GM21723 (cell line): ENCODE results near the gene KLHL29.

Source experiments
- ATAC-seq: cut with Tn5 transposase; IDR thresholded peaks from one replicate; pipeline ENCODE4 v1.9.1; 2021; ENCODE audit warnings: mild to moderate bottlenecking, moderate library complexity; ENCODE audit not compliant: unreplicated experiment

The KLHL29 gene

DNA sequence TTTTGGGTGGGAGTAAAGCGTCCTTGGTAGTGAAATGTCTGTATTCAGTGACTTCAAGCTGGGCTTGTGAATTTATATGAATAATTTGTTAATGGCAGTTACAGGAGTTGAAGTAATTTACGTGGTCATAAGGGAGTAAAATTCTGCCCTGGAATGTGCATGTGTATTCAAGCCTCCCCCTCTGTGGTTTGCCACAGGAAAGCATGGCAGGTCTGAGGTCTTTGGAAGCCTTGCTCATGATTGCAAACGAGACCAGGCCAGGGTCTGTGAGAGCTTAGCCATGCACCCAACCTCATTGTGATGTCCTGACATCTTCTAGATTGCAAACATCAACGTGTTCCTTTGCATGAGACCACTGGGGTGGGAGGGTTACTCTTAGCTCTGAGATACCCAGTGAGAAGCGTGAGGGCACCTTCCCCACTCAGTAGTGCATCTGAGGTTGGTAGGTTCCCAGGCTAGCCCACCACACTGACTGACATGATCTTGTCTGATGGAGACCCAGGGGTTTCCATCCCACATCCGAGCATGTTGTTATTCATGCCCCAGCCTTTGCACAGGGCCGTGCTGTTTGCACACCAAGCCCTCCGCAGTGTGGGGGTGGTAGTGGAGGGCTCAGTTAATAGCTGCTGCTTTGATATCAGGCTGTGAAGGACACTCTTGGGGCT lies 216.5 kb downstream of the KLHL29 start:
- no peak for ATAC-seq

DNA sequence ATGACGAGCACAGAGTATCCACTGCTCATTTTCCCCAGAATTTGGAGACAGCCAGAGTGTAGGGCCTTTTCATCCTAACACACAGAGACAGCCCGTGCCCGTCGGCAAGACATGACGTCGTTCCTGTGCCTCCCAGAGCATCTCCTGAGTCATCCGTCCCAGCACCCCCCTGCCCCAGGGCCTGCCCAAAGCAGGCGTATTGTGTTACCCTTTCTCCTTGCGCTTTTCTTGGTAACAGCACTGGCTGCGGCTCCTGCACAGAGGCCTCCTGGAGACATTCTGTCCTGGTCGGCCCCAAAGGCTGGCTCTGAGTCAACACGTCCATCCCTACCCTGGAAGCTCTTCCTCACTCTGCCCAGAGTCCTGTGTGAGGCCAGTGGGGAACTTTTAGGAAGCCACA lies 217.1 kb downstream of the KLHL29 start:
- no peak for ATAC-seq

DNA sequence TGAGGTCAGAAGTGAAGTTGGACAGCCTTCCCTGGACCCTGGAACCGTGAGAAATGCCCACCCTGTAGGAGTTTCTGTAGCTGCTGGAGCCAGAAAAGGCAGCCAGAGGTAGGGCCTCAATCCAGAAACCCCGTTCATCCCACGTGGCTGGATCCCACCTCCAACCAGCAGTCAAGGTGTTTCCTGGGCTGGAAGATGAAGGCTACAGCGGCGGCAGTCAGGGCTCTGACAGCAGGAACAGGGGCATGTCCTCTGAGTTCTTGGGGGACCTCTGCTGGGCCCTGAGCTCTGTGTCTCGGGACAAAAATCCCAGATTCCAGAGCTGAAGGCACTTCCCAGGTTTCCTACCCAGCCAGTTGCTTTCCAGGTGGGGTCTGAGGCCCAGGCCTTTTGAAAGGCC lies 218.2 kb downstream of the KLHL29 start:
- no peak for ATAC-seq

DNA sequence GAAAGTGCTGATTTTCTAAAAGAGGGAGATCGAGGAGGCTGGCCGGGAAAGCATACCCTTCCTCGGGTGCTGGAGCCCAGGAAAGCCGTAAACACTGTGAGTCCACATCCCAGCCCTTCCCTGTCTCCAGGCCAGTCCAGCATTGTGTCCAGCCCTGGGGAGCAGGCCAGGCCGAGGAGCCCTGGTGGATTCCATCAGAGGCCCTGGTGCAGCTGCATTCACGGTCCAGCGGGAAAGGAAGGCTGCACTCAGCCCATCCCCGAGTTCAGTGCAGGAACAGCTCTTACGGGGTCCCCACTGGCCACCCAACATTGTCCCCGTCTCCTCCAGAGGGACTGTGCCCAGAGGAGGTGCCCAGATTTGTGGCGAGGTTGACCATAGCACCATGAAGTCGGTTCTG lies 218.6 kb downstream of the KLHL29 start:
- no peak for ATAC-seq

DNA sequence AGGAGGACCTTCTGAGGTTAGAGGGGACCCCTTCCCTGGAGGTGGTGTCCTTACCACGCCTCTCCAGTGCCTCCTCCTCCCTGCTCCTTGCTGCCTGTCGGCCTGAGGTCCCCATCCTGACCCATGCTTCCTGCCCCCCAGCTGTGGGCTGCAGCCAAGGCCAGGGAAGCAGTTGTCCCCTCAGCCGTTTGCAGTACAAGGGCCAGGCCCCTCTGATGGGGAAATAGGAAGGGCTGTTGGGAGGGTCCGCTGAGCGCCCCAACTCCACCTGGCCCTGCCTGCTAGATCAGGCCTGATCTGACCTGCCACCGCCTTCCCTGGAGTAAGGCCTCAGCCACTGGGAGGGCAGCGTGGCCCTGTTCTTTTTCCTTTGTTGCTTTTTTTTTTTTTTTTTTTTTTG lies 219.8 kb downstream of the KLHL29 start:
- ATAC-seq, result no peak

DNA sequence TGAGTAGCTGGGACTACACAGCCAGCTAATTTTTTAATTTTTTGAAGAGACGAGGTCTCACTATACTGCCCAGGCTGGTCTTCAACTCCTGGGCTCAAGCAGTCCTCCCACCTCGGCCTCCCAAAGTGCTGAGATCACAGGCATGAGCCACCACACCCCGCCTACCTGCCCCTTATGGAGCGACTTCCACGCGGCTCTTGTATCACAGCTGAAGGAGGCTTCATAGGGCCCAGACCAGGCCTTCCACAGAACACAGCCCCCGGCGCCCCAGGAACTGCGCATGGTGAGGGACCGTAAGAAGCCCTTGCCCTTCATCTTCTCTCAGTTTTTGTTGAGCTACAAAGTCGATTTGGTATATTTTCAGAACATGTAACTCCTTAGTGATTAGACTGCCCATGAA lies 220.3 kb downstream of the KLHL29 start:
- ATAC-seq, result no peak

DNA sequence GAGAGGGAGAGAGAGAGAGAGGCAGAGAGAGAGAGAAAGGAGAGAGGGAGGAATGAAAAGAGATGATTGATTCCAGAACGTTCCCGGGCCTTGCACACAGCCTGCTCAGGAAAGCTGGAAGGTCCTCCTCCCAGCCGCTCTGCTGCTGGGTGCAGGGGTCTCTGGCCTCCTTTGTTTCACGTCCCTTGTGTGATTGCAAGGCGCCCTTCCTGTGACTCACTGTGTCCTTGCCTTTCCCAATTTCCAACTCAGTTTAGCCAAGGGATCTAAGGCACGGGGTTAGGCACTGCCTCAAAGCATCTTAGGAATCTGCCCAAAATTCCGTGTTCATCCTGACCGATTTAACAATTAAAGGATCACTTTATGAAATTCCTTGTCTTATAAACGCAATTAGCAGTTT lies 221.2 kb downstream of the KLHL29 start:
- ATAC-seq, result no peak

DNA sequence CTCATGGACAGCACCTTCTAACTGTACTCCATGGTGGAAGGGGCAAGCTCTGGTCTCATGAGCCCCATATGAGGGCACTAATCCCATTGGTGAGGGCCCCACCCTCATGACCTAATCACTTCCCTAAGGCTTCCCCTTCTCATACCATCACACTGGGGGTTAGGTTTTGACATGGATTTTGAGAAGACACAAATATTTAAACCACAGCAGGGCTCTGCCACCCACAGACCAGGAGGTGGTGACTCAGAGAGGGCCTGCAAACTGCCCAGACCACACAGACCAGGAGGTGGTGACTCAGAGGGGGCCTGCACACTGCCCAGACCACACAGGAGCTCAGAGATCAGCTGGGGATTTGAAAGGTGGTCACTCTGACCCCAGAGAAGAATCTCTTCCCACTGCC lies 222.0 kb downstream of the KLHL29 start:
- no peak for ATAC-seq

DNA sequence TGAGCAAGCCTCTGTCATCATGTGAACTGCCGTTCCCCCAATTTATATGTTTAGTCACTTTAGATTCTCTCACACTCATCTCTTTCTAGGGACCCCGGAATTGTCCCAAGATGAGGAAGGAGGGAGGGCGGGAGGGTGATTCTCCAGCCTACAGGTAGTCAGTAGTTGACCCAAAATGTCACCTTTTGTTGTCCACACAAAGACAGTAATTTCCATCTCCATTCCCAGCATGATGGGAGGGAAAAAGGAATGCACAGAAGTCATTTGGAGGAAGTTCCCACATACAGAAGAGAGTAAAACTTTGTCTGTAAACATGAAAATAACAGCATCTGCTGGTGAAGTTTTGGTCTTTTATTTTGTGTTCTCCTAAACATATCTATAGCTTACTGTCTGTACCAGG lies 222.9 kb downstream of the KLHL29 start:
- ATAC-seq, result no peak

DNA sequence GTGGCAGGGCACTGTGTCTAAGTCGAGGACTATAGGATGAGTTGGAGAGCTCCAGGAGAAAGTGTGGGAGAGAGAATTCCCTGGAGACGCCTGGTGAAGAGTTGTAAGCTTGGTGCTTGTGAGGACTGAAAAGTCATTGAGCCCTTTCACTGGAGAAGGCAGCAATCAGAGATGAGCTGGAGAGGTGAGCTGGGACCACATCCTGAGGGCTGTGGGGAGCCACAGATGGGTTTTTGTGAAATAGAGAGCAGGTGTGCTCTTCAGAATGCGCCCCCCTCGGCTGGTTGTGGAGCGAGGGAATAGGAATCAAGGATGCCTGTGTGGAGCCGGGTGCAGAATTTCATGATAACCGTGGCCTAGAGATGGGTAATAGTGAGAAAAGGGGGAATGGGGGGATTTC lies 224.3 kb downstream of the KLHL29 start:
- ATAC-seq, result no peak

DNA sequence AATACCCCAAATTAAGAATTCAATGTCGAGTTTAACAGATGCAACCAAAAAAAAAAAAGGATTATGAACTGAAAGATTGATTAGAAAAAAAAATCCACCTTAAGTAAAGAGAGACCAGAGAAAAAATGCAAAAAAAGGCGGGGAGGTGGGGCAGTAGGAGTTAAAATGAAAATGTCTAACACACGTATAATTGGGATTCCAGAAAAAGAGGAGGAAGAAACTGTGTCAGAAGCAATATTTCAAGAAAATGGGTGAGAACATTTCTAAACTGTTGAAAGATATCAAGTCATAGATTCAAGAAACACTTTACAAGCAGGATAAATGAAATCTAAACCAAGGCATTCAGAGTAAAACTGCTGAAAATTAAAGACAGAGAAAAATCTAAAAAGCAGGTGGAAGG lies 226.9 kb downstream of the KLHL29 start:
- ATAC-seq, result no peak

DNA sequence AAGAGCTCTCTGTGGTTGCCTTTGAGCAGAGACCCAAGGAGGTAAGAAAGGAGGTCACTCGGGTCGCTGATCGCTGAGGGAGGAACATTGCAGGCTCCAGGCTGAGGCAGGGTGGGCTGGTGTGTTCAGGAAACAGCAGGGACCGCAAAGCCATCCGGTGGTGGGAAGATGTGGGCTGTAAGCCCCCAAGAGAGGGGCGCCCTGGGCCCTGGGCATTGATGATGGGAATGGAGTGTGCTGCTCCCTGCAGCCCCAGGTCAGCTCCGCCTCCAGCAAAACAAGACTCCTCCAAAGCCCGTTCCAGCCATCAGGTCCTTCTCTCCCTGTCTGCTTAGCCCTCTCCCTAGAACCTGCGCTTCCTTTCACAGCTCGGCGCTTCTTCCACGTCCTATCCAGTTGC lies 229.7 kb downstream of the KLHL29 start:
- ATAC-seq, result no peak

DNA sequence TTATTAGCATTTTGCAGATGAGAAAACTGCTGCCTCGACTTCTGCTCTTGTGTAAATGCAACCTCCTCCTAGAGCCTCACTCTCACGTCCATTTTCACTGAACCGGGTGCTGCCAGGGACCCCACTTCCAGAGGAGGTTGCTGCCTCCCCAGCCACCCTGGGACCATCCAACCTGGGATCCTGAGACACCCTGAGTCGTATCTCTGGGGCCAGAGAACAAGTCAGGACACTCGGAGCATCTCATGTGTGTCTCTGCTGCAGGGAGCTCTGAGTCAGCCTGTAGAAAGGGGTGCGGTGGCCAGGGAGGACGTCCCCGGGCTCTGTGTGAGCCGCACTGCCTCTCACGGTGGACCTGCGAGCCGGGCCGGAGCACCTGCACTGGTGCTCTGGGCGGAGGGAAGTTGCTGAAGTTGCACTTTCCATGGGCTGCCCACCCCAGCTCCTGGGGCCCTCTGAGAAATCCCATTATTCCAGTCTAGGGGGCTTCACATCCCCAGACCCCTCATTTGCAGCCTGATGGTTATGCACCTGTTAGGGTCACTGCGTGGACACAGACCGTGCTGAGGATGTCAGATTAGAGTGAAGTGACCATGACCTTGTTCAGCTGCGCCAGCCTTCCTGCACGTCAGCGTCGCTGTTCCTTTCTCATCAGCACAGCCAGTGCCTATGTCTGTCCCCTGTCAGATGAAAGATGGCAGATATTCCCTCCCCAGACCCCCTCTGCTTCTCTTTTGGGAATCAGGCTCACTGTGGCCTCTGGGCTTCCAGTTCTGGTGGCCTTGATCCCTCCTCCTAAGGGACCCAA lies 230.4 kb downstream of the KLHL29 start:
- no peak for ATAC-seq

DNA sequence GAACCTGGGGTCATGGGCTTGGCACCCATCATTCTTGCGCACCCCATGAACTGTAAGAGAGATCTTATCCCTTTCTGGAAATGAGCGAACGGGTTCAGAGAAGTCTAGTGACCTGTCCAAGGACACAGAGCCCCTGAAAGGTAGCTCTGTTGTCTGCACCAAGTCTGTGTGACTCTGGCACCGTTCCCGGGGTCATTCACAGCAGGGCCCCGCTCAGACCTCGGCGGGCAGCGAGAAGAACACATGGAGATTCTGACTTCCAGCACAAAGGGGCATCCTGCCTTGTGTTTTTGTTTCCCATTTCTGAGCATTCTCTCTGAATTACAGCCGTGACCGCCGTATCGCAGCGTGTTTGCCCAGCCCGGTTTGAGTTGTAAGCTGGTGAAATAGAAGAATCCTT lies 231.7 kb downstream of the KLHL29 start:
- ATAC-seq, result no peak

DNA sequence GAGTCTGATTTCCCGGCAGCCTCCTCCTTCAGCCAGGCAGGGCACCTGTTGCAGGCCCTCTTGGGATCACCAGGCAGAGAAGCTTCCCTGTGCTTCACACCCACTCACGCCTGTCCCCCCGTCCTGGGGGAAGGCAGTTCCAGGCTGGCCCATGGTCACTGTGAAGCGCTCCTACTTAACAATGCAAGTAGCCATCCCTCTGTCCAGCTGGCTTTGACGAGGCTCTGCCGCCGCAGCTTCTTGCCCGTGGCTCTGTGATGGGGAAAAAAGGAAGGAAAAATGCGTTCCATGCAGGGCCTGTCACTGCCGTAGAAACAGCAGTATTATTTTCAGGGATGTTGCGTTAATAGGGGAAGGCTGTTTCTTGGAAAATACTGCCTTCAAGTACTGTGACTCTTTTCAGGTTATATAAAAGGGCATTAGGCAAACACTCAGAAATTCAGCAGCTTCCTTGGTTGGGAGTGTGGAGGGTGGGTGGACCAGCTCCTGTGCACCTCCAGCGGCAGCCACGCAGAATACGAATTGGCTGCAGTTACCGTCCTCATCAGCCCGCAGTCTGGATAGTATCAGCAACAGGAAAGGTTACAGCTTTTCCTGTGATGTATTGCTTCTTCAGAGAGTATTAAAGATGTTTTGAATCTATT lies 232.3 kb downstream of the KLHL29 start:
- no peak for ATAC-seq

DNA sequence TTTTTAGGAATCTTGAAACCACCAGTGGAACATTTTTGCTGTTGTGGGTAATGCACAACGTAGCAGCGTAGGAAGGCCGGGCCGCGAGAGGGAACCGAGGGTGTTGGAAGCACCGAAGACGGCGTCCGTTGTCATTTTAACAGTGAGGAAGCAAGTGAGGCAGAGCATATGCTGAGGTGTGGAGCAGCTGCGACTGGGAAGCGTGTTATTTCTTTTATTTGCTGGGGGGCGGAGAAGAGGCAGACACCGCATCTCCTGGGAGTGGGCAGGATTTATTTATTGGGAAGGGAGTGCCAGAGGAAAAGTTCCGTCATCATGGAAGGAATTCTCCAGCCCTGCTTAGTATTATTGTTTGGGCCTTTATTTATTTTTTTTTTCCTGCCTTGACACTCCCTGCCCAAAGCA lies 232.8 kb downstream of the KLHL29 start:
- ATAC-seq, result no peak

DNA sequence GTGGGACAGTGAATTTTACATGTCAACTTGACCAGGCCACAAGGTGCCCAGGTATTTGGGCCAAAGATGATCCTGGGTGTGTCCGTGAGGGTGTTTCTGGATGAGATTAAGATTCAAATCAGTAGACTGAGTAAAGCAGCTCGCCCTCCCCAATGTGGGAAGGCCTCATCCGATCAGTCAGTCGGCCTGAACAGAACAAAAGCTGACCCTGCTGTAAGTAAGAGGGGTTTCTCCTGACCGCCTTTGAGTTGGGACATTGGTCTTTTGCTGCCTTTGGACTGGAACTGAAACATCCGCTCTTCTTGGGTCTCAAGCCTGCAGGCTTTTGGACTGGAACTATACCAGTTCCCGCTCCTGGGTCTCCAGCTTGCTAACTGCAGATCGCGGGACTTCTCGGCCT lies 233.3 kb downstream of the KLHL29 start:
- ATAC-seq, result no peak

DNA sequence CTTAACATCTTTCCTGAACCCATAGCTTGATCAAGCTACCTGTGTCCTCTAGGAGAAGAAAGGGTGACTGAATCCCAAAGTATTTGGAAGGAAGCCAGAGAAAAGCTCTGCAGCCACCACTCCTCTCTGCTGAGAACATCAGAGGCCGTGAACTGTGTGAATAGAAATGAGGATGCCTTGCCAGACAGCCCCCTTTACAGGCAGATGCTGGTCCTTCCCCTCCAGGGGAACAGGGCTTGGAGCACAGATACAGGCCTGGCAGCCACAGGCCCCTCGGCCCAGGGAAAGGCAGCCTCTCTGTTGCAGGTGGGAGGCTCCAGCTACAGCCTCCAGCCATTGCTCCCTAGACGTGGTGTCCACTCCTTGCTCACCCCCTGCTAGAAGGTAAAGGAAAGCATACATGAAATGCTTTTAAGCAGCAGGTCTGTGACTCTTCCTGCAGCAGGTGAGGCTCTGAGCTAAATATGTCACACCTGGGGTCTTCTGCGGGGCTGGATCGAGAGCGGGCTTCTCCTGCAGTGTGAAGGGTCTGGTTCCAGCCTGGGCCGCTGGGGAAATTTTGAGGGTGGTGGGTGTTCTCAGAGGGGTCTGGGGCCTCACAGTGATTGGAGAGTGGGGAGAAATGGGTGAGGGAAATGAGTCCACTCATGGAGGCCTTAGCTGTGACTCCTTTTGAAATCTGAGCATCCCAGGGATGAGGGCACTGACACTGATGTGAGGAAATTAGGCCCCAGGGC lies 234.0 kb downstream of the KLHL29 start:
- no peak for ATAC-seq

DNA sequence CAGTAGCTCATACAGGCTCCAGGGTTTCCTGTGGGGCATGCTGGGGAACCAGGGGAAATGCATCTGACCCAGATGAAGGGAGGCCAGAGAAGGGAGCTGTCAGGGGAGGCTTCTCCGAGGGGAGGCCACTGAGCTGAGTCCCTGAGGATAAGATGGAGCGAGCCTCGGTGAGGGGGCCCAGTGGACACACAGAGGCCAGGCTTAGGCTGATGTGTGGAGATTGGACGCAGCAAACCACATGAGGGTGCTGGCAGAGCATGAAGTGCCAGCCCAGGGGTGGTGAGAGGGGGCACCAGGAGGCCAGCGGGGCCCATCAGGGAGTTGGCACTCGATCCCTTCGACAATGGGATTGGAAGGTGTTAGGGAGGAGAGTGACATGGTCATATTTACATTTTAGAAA lies 235.0 kb downstream of the KLHL29 start:
- no peak for ATAC-seq

DNA sequence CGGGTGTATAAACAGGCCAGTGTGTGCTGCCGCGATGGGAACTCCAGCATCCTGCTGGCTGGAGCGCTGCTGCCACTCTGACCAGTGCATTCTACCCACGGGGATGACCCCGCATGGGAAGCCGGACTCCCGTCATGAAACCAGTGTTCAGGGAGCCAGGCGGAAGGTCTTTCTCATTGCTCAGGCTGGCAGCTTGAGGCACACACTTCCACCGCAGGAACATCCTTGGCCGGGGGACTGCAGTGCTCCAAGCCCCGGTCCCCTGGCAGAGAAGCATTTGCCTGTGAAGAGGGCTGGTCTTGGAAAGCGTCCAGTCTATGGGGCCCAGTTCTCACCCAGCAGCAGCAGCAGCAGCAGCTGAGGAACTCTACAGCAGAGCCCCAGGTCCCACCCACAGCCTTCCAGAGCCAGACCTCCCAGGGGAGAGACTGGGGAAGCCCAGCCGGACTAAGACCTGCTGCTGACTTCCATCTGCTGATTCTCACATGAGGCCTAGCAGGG lies 235.9 kb downstream of the KLHL29 start:
- no peak for ATAC-seq

DNA sequence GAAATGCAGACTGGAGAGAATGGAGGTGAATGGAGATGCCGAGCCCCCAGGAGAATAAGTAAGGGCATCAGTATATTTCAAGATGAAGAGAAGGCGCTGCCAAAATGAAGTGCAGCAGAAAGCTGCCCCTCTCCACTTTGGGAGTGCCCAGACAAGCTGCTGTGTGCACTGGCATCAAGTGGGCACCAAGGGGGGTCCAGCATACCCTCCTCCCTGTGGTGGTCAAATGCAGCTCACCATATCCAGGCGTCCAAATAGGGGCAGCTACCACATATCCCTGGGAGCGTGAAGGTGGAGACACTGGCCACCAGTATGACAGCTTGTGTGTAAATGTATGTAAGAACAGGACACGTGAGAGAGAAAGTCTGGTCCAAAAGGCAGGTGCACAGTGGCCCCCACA lies 236.6 kb downstream of the KLHL29 start:
- ATAC-seq, result no peak
